Karpas-422 (cell line): ENCODE results near the gene PPP4R3A. TPM values are rescaled to one million over a fixed set of nuclear protein-coding genes. Genes with fewer than 3 reads are reported as not detected.

Experiments used
- DNase-seq: peaks from one replicate; pipeline ENCODE4 v3.0.0-alpha.2; 2015
- H2AFZ ChIP-seq: fragments of 200-600 bp; sonication (generic); 2 replicates; pipeline ENCODE4 v1.6.1; 2014; ENCODE audit warnings: antibody characterized with exemption, low read length, mixed read lengths
- H3K27ac ChIP-seq: fragments of 200-600 bp; sonication (generic); 2 replicates; pipeline ENCODE4 v1.5.1; 2014; ENCODE audit warnings: mild to moderate bottlenecking, low read length, moderate library complexity
- H3K27me3 ChIP-seq: fragments of 200-600 bp; sonication (generic); 2 replicates; pipeline ENCODE4 v1.6.1; 2014; ENCODE audit warnings: low read length, mixed read lengths
- H3K36me3 ChIP-seq: fragments of 200-600 bp; sonication (generic); 2 replicates; pipeline ENCODE4 v1.6.1; 2014; ENCODE audit warnings: low read length, mixed read lengths; ENCODE audit not compliant: insufficient read depth
- H3K4me1 ChIP-seq: fragments of 200-600 bp; sonication (generic); 2 replicates; pipeline ENCODE4 v1.6.1; 2014; ENCODE audit warnings: mild to moderate bottlenecking, low read length, mixed read lengths
- H3K4me2 ChIP-seq: fragments of 200-600 bp; sonication (generic); 2 replicates; pipeline ENCODE4 v1.6.1; 2014; ENCODE audit warnings: low read length, low read depth, mild to moderate bottlenecking; ENCODE audit not compliant: poor library complexity, severe bottlenecking
- H3K4me3 ChIP-seq: fragments of 200-600 bp; sonication (generic); 2 replicates; pipeline ENCODE4 v1.5.1; 2014; ENCODE audit warnings: mild to moderate bottlenecking, antibody characterized with exemption, low read length, mixed read lengths
- H3K79me2 ChIP-seq: fragments of 200-600 bp; sonication (generic); 2 replicates; pipeline ENCODE4 v1.6.1; 2014; ENCODE audit warnings: mild to moderate bottlenecking, low read length, mixed read lengths
- H3K9ac ChIP-seq: fragments of 200-600 bp; sonication (generic); 2 replicates; pipeline ENCODE4 v1.6.0; 2014; ENCODE audit warnings: low read length
- H3K9me2 ChIP-seq: fragments of 200-600 bp; sonication (generic), shearing (Covaris generic); replicated peaks from 2 replicates; pipeline ENCODE4 v1.6.0; 2014; ENCODE audit warnings: mild to moderate bottlenecking, low read length, moderate library complexity; ENCODE audit not compliant: insufficient read depth
- H3K9me3 ChIP-seq: fragments of 300-700, 200-600 bp; sonication (generic); 2 replicates; pipeline ENCODE4 v1.6.1; 2014; ENCODE audit warnings: low read length, mixed read lengths
- H4K20me1 ChIP-seq: fragments of 200-600 bp; sonication (generic); 2 replicates; pipeline ENCODE4 v1.6.1; 2014; ENCODE audit warnings: mild to moderate bottlenecking, antibody characterized with exemption, low read length, low read depth; ENCODE audit not compliant: insufficient read depth
- total RNA-seq: library from RNA; depleted of rRNA; stranded (reverse); fragments of >200 nt; shearing (Covaris generic); gene quantifications from 2 replicates; pipeline ENCODE4 v1.2.3, GENCODE V29; 2014; ENCODE audit warnings: low replicate concordance

The PPP4R3A gene
- total RNA-seq, 1 experiment from 2014 or later: 99.5 TPM

- Histone ChIP-seq H3K9ac (peak overlapping the region; percentile 90), H3K4me1 (peaks cover 23% of the 10 kb centered on the region), H3K36me3 (peaks cover 19% of the 10 kb centered on the region; the same call in 1 of the 2 replicates), H2AFZ (peak overlapping the region; percentile 69), H3K4me2 (peak overlapping the region; percentile 76), H3K27ac (peak overlapping the region; percentile 87; the same call in 1 of the 2 replicates), H3K4me3 (peak overlapping the region; percentile 69), H3K27me3 (no peaks in the 10 kb centered on the region), H4K20me1 (peaks cover 29% of the 10 kb centered on the region), H3K9me3 (no peaks in the 10 kb centered on the region), H3K9me2 (no peaks in the 10 kb centered on the region), H3K79me2 (peaks cover 38% of the 10 kb centered on the region)
- DNase-seq: peak; percentile 64
These were observed 903 bp upstream of the PPP4R3A start for GRCh38 chr14:91511043-91511383.

- H3K27me3 ChIP-seq: no peaks in the 10 kb centered on the region
- H4K20me1 ChIP-seq: peaks cover 35% of the 10 kb centered on the region
- H3K79me2 ChIP-seq: peaks cover 50% of the 10 kb centered on the region
- H2AFZ ChIP-seq: peak overlapping the region; percentile 69
- no peak for DNase-seq
- H3K4me1 ChIP-seq: peaks cover 24% of the 10 kb centered on the region
- peak overlapping the region; percentile 76 for H3K4me2 ChIP-seq
- peak overlapping the region; percentile 69 for H3K4me3 ChIP-seq
- H3K9ac ChIP-seq: peak overlapping the region; percentile 90
- peak overlapping the region; percentile 87 for H3K27ac ChIP-seq
- H3K36me3 ChIP-seq: peaks cover 29% of the 10 kb centered on the region
- H3K9me3 ChIP-seq: no peaks in the 10 kb centered on the region
- H3K9me2 ChIP-seq: no peaks in the 10 kb centered on the region
These were observed 286 bp downstream of the PPP4R3A start for GRCh38 chr14:91509878-91510170.

- Histone ChIP-seq H3K4me2 (peak overlapping the region; percentile 76), H3K36me3 (peaks cover 35% of the 10 kb centered on the region), H3K27me3 (no peaks in the 10 kb centered on the region), H3K9me2 (no peaks in the 10 kb centered on the region), H2AFZ (peak overlapping the region; percentile 69), H3K9me3 (no peaks in the 10 kb centered on the region), H3K4me1 (peaks cover 24% of the 10 kb centered on the region), H3K79me2 (peaks cover 56% of the 10 kb centered on the region), H4K20me1 (peaks cover 41% of the 10 kb centered on the region), H3K27ac (peak overlapping the region; percentile 87), H3K4me3 (peak overlapping the region; percentile 69), H3K9ac (peak overlapping the region; percentile 90)
- peak; percentile 78 for DNase-seq
These were observed 830 bp downstream of the PPP4R3A start for GRCh38 chr14:91509083-91509877.

- peaks cover 49% of the 10 kb centered on the region for H4K20me1 ChIP-seq
- H3K9me3 ChIP-seq: no peaks in the 10 kb centered on the region
- peak overlapping the region; percentile 87 for H3K27ac ChIP-seq
- peaks cover 67% of the 10 kb centered on the region for H3K79me2 ChIP-seq
- no peaks in the 10 kb centered on the region for H3K9me2 ChIP-seq
- H3K36me3 ChIP-seq: peaks cover 39% of the 10 kb centered on the region
- peak overlapping the region; percentile 90 for H3K9ac ChIP-seq
- H2AFZ ChIP-seq: no peak overlapping the region
- H3K4me1 ChIP-seq: peaks cover 24% of the 10 kb centered on the region
- peak overlapping the region; percentile 76 for H3K4me2 ChIP-seq
- DNase-seq: no peak
- no peaks in the 10 kb centered on the region for H3K27me3 ChIP-seq
- H3K4me3 ChIP-seq: peak overlapping the region; percentile 69
These were observed 2.0 kb downstream of the PPP4R3A start for GRCh38 chr14:91508105-91508504.

- H2AFZ ChIP-seq: no peak overlapping the region
- peaks cover 48% of the 10 kb centered on the region for H3K36me3 ChIP-seq
- H3K9me2 ChIP-seq: no peaks in the 10 kb centered on the region
- H3K4me3 ChIP-seq: no peak overlapping the region
- peaks cover 62% of the 10 kb centered on the region for H4K20me1 ChIP-seq
- peaks cover 84% of the 10 kb centered on the region for H3K79me2 ChIP-seq
- peaks cover 21% of the 10 kb centered on the region for H3K4me1 ChIP-seq
- no peak overlapping the region for H3K9ac ChIP-seq
- no peak for DNase-seq
- no peaks in the 10 kb centered on the region for H3K9me3 ChIP-seq
- no peak overlapping the region for H3K4me2 ChIP-seq
- H3K27ac ChIP-seq: no peak overlapping the region
- no peaks in the 10 kb centered on the region for H3K27me3 ChIP-seq
These were observed 3.9 kb downstream of the PPP4R3A start for GRCh38 chr14:91506226-91506625.

GRCh38 chr14:91503000-91503504 is 7.1 kb downstream of the PPP4R3A start:
- H4K20me1 ChIP-seq: peaks cover 64% of the 10 kb centered on the region

GRCh38 chr14:91501951-91502930 is 7.9 kb downstream of the PPP4R3A start:
- H2AFZ ChIP-seq: no peak overlapping the region
- H3K27me3 ChIP-seq: no peaks in the 10 kb centered on the region
- H3K36me3 ChIP-seq: peaks cover 41% of the 10 kb centered on the region
- peaks cover 95% of the 10 kb centered on the region for H3K79me2 ChIP-seq
- no peak overlapping the region for H3K4me3 ChIP-seq
- no peaks in the 10 kb centered on the region for H3K9me3 ChIP-seq
- no peaks in the 10 kb centered on the region for H3K9me2 ChIP-seq
- H3K4me2 ChIP-seq: no peak overlapping the region
- no peak overlapping the region for H3K9ac ChIP-seq
- no peak for DNase-seq
- H3K4me1 ChIP-seq: peaks cover 32% of the 10 kb centered on the region
- no peak overlapping the region for H3K27ac ChIP-seq
- H4K20me1 ChIP-seq: peaks cover 66% of the 10 kb centered on the region

More at GRCh38 chr14:91503000-91503504, 7.1 kb downstream of the PPP4R3A start:
- no peak overlapping the region for H2AFZ ChIP-seq
- H3K9ac ChIP-seq: no peak overlapping the region
- H3K9me3 ChIP-seq: no peaks in the 10 kb centered on the region
- no peak for DNase-seq
- peaks cover 46% of the 10 kb centered on the region for H3K36me3 ChIP-seq
- no peaks in the 10 kb centered on the region for H3K27me3 ChIP-seq
- H3K4me3 ChIP-seq: no peak overlapping the region
- H3K27ac ChIP-seq: no peak overlapping the region
- H3K9me2 ChIP-seq: no peaks in the 10 kb centered on the region
- peaks cover 29% of the 10 kb centered on the region for H3K4me1 ChIP-seq
- peaks cover 93% of the 10 kb centered on the region for H3K79me2 ChIP-seq
- H3K4me2 ChIP-seq: no peak overlapping the region

GRCh38 chr14:91501348-91501747 is 8.8 kb downstream of the PPP4R3A start:
- Histone ChIP-seq H3K4me3 (no peak overlapping the region), H3K9me2 (no peaks in the 10 kb centered on the region), H3K4me2 (no peak overlapping the region), H4K20me1 (peaks cover 66% of the 10 kb centered on the region), H3K27me3 (no peaks in the 10 kb centered on the region), H3K79me2 (peaks cover 96% of the 10 kb centered on the region), H3K36me3 (peaks cover 35% of the 10 kb centered on the region), H2AFZ (no peak overlapping the region), H3K9ac (no peak overlapping the region), H3K4me1 (peaks cover 38% of the 10 kb centered on the region), H3K27ac (no peak overlapping the region), H3K9me3 (no peaks in the 10 kb centered on the region)
- peak; percentile 40 for DNase-seq
